ENCODE data around the gene MDGA2.

- TF ChIP-seq FOXO4 (CRISPR knock-in tag; conservative IDR thresholded peaks at IDR 0.05) (no peak), MYC (CRISPR knock-in tag; IDR thresholded peaks at IDR 0.05; ENCODE audit: borderline replicate concordance) (no peak), CTCF (CRISPR knock-in tag; IDR thresholded peaks at IDR 0.05) (no peak), NCOR1 (IDR thresholded peaks at IDR 0.05; ENCODE audit: borderline replicate concordance, low read length) (no peak), HMG20A (CRISPR knock-in tag; IDR thresholded peaks at IDR 0.05; ENCODE audit: borderline replicate concordance) (no peak), THAP11 (CRISPR knock-in tag; IDR thresholded peaks at IDR 0.05) (no peak), BHLHE40 (IDR thresholded peaks at IDR 0.05; ENCODE audit: low read length) (no peak), TCF7 (IDR thresholded peaks at IDR 0.05; ENCODE audit: low read depth) (no peak), SRSF4 (IDR thresholded peaks at IDR 0.05; ENCODE audit: low read depth, low read length, poor library complexity, severe bottlenecking) (no peak), KLF11 (CRISPR knock-in tag; IDR thresholded peaks at IDR 0.05) (no peak), ZNF788 (CRISPR knock-in tag; IDR thresholded peaks at IDR 0.05; ENCODE audit: borderline replicate concordance) (no peak), ZFP36L2 (CRISPR knock-in tag; IDR thresholded peaks at IDR 0.05) (no peak), YY1 (IDR thresholded peaks at IDR 0.05; ENCODE audit: insufficient read depth, insufficient replicate concordance, low read depth, low read length) (no peak), HOMEZ (CRISPR knock-in tag; IDR thresholded peaks at IDR 0.05; ENCODE audit: low read depth) (no peak)
Observed at GRCh38 chr14:47167402-47167801, 508.0 kb downstream of the MDGA2 start.

All from HepG2 (cell line).